A549 treated with ZK216348 at 1 μM for 4 hours (cell line): Measurements from ENCODE around the gene MYL5. TPM values are rescaled to one million over a fixed set of nuclear protein-coding genes. Genes with fewer than 3 reads are reported as not detected.

Experiments
- total RNA-seq: library from RNA; stranded (reverse); fragments of 200-300 nt; extraction: Qiagen RNA extraction; gene quantifications from 5 replicates; pipeline ENCODE4 v1.2.3, GENCODE V29; 2022; ENCODE audit warnings: low read depth

The MYL5 gene, protein sequence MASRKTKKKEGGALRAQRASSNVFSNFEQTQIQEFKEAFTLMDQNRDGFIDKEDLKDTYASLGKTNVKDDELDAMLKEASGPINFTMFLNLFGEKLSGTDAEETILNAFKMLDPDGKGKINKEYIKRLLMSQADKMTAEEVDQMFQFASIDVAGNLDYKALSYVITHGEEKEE
- total RNA-seq: 8.9 to 12.9 TPM (median 10.2 TPM) in 5 replicates

DNA sequence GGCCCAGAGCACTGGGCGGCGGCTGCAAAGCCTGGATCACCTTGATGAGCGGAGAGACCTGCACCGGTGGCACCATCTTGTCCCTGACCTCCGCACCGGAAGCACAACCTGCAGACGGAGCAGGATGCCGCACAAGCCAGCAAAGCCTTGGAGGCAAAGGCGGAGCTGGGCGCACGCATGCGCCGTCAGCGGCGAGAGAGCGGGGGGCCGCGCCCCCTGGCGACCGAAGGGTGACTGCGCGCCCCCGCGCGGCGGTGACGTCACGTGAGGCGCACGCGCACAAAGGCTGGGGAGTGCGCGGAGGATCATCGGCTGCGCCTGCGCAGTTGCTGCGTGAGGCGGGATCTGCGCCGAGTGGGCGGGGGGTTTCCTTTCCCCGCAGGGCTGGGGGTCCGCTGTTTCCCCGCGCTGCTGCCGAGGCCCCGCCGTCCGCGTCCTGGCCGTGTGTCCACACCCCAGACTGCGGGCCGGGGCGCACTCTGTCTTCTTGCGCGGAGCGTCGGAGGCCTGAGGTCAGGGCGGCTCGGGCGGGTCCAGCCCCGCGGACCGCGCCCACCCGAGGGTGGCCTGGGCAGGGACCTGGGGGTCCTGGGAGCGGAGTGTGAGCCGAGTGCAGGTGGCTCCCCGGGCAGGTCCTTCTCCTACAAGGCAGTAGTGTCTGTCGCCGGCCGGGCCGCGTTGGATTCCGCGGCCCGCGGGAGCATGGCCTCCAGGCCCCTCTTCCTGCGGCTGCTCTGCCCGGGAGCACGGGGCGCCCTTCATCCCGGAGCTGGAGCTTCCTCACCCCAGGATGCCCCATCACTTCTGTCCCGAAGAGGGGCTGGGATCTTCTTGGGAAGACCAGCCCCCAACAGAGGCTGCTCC, at the start of gene MYL5, which contains the start of gene ATP5ME:
Gene MYL5, plus strand, starts transcription at position 371 of the 864 bp plus-strand sequence. CDS start 3,485 bp downstream, outside the sequence.
Gene ATP5ME, minus strand, starts transcription at position 105 of the 864 bp plus-strand sequence. Its CDS starts 29 bp downstream, at position 76.

DNA sequence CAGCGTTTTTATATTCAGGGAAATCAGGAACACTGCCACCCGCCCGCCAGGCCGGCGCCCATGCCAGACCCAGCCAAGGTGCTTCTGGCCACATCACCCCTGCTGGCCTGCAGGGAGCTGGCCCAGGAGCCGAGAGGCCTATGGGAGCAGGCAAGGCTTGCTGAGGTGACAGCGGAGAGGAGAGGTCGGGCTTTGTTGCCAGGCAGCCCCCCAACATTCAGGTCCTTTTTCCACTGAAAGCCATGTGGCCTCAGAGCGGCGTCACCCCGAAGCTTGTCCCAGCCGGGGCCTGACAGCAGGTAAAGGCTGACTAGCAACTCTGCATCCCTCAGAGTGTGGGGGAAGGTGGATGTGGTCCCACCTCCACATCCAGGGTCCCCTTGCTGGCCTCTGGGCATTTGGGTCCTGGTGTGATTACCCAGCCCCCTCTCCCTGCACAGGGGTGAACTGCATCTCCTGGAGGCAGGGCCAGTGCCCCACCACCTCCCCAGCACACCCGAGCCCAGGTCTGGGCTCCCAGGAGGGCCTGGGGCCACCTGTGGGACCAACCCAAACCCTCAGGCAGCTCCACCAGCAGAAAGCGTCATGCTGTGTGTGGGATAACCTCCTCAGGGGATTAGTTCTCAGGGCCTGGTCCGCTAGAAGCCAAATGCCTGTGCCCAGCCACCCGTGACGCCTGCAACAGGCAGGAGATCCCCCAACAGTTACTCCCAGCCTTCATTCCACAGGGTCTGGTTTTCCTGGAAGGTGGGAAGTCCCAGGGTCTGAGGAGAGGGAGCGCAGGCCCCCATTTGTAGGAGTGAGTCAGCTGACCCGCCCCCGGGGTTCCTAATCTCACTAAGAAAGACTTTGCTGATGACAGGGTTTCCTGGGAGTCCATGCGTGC, 49.4 kb upstream of the MYL5 start, which contains the start of gene PDE6B:
Gene PDE6B, plus strand, starts transcription at position 869 of the 886 bp plus-strand sequence. CDS start 54 bp downstream, outside the sequence.

DNA sequence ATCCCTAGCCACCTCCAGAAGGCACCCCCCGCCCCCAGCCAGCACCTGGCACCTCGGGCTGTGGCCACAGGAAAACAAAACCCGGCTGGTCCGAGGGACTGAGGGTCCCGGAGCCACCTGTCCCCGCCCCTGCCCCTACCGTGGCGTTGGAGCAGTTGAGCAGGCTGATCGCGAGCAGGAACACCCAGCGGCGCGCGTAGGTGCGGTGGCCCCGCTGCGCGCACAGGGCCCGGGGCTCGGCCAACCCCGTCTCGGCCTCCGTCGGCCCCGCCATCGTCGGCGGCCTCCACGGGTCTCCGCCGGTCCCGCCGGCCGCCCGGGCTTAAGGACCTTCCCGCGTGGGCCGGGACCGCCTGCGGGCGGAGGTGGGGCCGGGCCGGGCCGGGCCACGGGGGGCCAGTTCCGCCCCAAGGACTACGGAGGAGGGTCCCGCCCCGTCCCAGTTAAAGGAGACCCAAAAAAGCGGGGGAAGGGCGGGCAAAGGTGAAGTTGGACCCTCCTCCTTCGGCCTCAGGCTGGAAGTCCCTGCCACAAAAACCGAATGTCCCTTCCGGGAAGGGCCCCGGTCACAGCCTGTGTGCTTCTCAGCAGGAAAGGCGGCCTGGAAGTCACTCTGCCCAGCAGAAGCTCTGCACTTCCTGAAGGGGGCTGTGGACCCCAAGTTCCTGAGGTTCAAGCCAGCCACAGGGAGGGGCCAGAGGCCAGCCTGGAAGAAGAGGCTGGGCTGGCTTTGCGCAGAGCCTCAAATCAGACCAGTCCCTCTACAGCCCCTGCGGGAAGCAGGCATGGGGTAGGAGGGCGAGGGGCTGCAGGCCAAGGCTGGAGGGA, 14.7 kb downstream of the MYL5 start, which contains the start of gene SLC49A3:
Gene SLC49A3, minus strand, starts transcription at position 298 of the 828 bp plus-strand sequence. Its CDS starts 24 bp downstream, at position 274.

DNA sequence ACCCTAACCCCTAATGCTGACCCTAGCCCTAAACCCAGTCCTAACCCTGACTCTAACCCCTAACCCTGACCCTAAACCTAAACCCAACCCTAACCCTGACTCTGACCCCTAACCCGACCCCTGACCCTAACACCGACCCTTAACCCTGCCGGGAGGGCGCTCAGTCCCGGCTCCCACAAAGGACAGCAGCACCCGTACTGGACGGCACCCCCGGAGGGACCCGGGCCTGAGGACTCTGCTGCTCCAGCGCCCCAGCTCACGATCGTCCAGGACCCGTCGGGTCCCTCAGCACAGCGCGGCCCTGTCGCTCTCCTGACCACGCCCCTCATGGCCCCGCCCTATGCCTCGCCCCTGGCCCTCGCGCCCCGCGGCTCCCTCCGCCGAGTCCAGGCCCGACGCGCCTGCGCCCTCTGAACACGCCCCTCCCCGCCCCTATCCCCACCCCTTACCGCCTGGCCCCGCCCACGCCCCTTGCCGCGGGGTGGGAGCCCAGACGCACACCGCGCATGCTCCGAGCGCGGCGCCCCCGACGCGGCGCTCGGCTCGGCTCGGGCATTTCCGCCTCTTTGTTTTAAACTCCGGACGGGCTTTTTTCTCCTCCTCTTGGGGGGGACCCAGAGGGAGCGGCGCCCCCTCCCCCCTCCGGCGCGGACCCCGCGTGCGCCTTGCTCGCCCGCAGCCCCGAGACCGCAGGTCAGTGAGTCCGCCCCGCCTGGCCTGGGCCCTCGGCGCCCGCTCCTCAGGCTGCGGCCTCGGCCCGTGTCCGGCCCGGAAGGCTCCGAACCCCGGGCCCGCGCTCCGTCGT, 31.1 kb downstream of the MYL5 start, which contains the start of gene PCGF3:
Gene PCGF3, plus strand, starts transcription at position 555 of the 805 bp plus-strand sequence. CDS start 27,849 bp downstream, outside the sequence.

Other genes with a start within 250 kb of the MYL5 start
- 9.1 to 24.8 TPM (median 12.7 TPM) in 5 replicates for gene ZNF721, start 175.4 kb upstream of the MYL5 start, total RNA-seq
- 20.7 to 29.1 TPM (median 26.0 TPM) in 5 replicates for gene PIGG, start 175.3 kb upstream of the MYL5 start, total RNA-seq
- gene TMEM271, start 98.2 kb upstream of the MYL5 start, total RNA-seq: not detected in 5 replicates
- not detected in 5 replicates for gene PDE6B, start 49.0 kb upstream of the MYL5 start, total RNA-seq
- 350 to 488 TPM (median 399 TPM) in 5 replicates for gene ATP5ME, start 266 bp upstream of the MYL5 start, total RNA-seq
- 0.14 to 0.44 TPM (median 0.22 TPM) in 4 of 5 replicates, not detected in the other for gene SLC49A3, start 14.6 kb downstream of the MYL5 start, total RNA-seq
- 14.2 to 21.6 TPM (median 20.3 TPM) in 5 replicates for gene PCGF3, start 31.3 kb downstream of the MYL5 start, total RNA-seq
- 0.46 to 1.5 TPM (median 0.88 TPM) in 5 replicates for gene CPLX1, start 151.6 kb downstream of the MYL5 start, total RNA-seq